Measurements from ENCODE around the gene CAST. TPM values are rescaled to one million over a fixed set of nuclear protein-coding genes. Genes with fewer than 3 reads are reported as not detected.

CAST gene
- total RNA-seq, 1 experiment from 2014 or later = 418 TPM

GRCh38 chr5:96664669-96665068 lies 2.5 kb downstream of the CAST start:
- Mint-ChIP-seq H3K9me3 (ENCODE audit: unreplicated experiment) (no peaks in the 10 kb centered on the region), H3K4me1 (ENCODE audit: low read depth, unreplicated experiment) (peaks cover 46% of the 10 kb centered on the region), H3K27ac (ENCODE audit: unreplicated experiment) (no peak overlapping the region), H3K36me3 (ENCODE audit: insufficient read depth, unreplicated experiment) (peaks cover 33% of the 10 kb centered on the region), H3K4me3 (ENCODE audit: unreplicated experiment) (peak overlapping the region; percentile 81), H3K27me3 (ENCODE audit: insufficient read depth, unreplicated experiment) (no peaks in the 10 kb centered on the region)
- no peaks in the 10 kb centered on the region for H3K36me3 ChIP-seq (ENCODE audit: control insufficient read depth, insufficient read depth, low read length)
- no peak overlapping the region; the same call in 1 of the 2 replicates for H3K4me3 ChIP-seq (ENCODE audit: low read depth, low read length)
- TF ChIP-seq CTCF (IDR thresholded peaks at IDR 0.05; ENCODE audit: insufficient read depth in 1 of 2, low read depth in 1 of 2, low read length in 1 of 2, severe bottlenecking in 1 of 2, unreplicated experiment in 1 of 2) = no peak
- CTCF ChIA-PET = no interaction called here
- no peak for DNase-seq
- no TSS peak for BruUV-seq (replicated peaks)
- intact Hi-C loops (cut with micrococcal nuclease; ENCODE audit: unreplicated experiment) = no loop called here
- no peaks in the 10 kb centered on the region for H3K9me3 ChIP-seq
- POLR2A ChIA-PET = no interaction called here
- peaks cover 43% of the 10 kb centered on the region for H3K4me1 ChIP-seq
- no peaks in the 10 kb centered on the region for H3K27me3 ChIP-seq (replicated peaks; ENCODE audit: control insufficient read depth, insufficient read depth, low read length)

- no peaks in the 10 kb centered on the region for H3K36me3 ChIP-seq (ENCODE audit: control insufficient read depth, insufficient read depth, low read length)
- Mint-ChIP-seq H3K4me3 (ENCODE audit: unreplicated experiment) (no peak overlapping the region), H3K4me1 (ENCODE audit: low read depth, unreplicated experiment) (peaks cover 36% of the 10 kb centered on the region), H3K9me3 (ENCODE audit: unreplicated experiment) (no peaks in the 10 kb centered on the region), H3K27ac (ENCODE audit: unreplicated experiment) (peak overlapping the region; percentile 45), H3K27me3 (ENCODE audit: insufficient read depth, unreplicated experiment) (no peaks in the 10 kb centered on the region), H3K36me3 (ENCODE audit: insufficient read depth, unreplicated experiment) (peaks cover 31% of the 10 kb centered on the region)
- no TSS peak for BruUV-seq (replicated peaks)
- H3K27me3 ChIP-seq (replicated peaks; ENCODE audit: control insufficient read depth, insufficient read depth, low read length) = no peaks in the 10 kb centered on the region
- H3K4me1 ChIP-seq = peaks cover 31% of the 10 kb centered on the region
- DNase-seq = no peak
- intact Hi-C loops (cut with micrococcal nuclease; ENCODE audit: unreplicated experiment) = no loop called here
- H3K4me3 ChIP-seq (ENCODE audit: low read depth, low read length) = no peak overlapping the region
- TF ChIP-seq CTCF (IDR thresholded peaks at IDR 0.05; ENCODE audit: insufficient read depth in 1 of 2, low read depth in 1 of 2, low read length in 1 of 2, severe bottlenecking in 1 of 2, unreplicated experiment in 1 of 2) = no peak
- ChIA-PET POLR2A (interaction anchor here (0.7 kb wide), 1 partner anchor 20 kb away, joined by 4 read pairs; no protein-coding TSS in a partner anchor), CTCF (interaction anchor here (1.3 kb wide), 1 partner anchor 54 kb away, joined by 3 read pairs; no protein-coding TSS in a partner anchor)
- no peaks in the 10 kb centered on the region for H3K9me3 ChIP-seq
Measured at GRCh38 chr5:96668725-96669124, 6.5 kb downstream of the CAST start.

- Histone ChIP-seq H3K4me1 (peaks cover 21% of the 10 kb centered on the region), H3K36me3 (ENCODE audit: control insufficient read depth, insufficient read depth, low read length) (no peaks in the 10 kb centered on the region), H3K4me3 (ENCODE audit: low read depth, low read length) (no peak overlapping the region), H3K9me3 (no peaks in the 10 kb centered on the region), H3K27me3 (replicated peaks; ENCODE audit: control insufficient read depth, insufficient read depth, low read length) (no peaks in the 10 kb centered on the region)
- no peaks in the 10 kb centered on the region for H3K9me3 Mint-ChIP-seq (ENCODE audit: unreplicated experiment)
- no peaks in the 10 kb centered on the region for H3K27me3 Mint-ChIP-seq (ENCODE audit: insufficient read depth, unreplicated experiment)
- H3K27ac Mint-ChIP-seq (ENCODE audit: unreplicated experiment) = no peak overlapping the region
- DNase-seq = no peak
- ChIA-PET POLR2A (no interaction called here), CTCF (no interaction called here)
- intact Hi-C loops (cut with micrococcal nuclease; ENCODE audit: unreplicated experiment) = no loop called here
- H3K4me1 Mint-ChIP-seq (ENCODE audit: low read depth, unreplicated experiment) = peaks cover 30% of the 10 kb centered on the region
- BruUV-seq (replicated peaks) = no TSS peak
- no peak for TF ChIP-seq CTCF (IDR thresholded peaks at IDR 0.05; ENCODE audit: insufficient read depth in 1 of 2, low read depth in 1 of 2, low read length in 1 of 2, severe bottlenecking in 1 of 2, unreplicated experiment in 1 of 2)
- no peak overlapping the region for H3K4me3 Mint-ChIP-seq (ENCODE audit: unreplicated experiment)
- peaks cover 32% of the 10 kb centered on the region for H3K36me3 Mint-ChIP-seq (ENCODE audit: insufficient read depth, unreplicated experiment)
Measured at GRCh38 chr5:96669909-96670308, 7.7 kb downstream of the CAST start.

Measured in Caco-2 (cell line).